ENCODE results near the gene RIC3.

Gene RIC3, protein sequence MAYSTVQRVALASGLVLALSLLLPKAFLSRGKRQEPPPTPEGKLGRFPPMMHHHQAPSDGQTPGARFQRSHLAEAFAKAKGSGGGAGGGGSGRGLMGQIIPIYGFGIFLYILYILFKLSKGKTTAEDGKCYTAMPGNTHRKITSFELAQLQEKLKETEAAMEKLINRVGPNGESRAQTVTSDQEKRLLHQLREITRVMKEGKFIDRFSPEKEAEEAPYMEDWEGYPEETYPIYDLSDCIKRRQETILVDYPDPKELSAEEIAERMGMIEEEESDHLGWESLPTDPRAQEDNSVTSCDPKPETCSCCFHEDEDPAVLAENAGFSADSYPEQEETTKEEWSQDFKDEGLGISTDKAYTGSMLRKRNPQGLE

DNA sequence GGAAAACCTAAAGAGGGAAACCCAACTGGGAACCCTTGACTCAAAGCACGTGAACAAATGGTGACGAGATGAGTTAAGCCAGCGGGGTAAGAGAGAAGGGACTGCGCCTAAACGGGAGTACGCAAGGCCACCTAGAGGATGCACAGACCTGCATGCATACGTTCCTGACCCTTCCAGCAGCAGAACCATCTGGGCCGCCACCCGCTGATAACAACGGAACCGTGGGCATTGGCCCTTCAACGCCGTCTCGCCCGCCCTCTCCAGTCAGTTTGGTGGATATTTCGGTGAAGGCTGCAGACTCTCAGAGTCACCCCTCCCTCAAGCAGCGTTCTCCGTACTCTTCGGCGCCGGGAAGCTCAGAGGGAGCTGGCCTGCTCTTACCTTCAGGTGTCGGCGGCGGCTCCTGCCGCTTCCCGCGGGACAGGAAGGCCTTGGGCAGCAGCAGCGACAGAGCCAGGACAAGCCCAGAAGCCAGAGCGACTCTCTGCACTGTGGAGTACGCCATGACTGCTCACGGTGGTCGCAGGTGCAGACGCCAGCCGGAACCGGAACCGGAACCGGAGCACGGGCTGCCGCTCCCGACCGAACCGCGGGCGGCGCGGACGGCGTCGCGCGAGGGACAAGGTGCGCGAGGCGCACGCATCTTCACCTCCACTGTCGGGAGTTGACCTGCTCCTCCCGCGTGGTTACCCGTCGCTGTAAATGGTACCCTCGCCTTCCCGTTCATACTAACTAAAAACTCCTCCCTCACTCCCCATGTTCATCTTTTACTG lies at the start of gene RIC3:
Gene RIC3 (minus strand): TSS at position 541 of the 773 bp plus-strand sequence. CDS start 36 bp downstream, at position 505.
- ChIA-PET POLR2A (no interaction called here), CTCF (no interaction called here)
- no peak for DNase-seq (ENCODE audit: low read depth, low spot score)
- TF ChIP-seq, protein P1, sequence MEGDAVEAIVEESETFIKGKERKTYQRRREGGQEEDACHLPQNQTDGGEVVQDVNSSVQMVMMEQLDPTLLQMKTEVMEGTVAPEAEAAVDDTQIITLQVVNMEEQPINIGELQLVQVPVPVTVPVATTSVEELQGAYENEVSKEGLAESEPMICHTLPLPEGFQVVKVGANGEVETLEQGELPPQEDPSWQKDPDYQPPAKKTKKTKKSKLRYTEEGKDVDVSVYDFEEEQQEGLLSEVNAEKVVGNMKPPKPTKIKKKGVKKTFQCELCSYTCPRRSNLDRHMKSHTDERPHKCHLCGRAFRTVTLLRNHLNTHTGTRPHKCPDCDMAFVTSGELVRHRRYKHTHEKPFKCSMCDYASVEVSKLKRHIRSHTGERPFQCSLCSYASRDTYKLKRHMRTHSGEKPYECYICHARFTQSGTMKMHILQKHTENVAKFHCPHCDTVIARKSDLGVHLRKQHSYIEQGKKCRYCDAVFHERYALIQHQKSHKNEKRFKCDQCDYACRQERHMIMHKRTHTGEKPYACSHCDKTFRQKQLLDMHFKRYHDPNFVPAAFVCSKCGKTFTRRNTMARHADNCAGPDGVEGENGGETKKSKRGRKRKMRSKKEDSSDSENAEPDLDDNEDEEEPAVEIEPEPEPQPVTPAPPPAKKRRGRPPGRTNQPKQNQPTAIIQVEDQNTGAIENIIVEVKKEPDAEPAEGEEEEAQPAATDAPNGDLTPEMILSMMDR (IDR thresholded peaks at IDR 0.05; ENCODE audit: insufficient read depth, low read length, missing control alignments): no peak
- no peak within 1 kb of the TSS for H3K4me3 ChIP-seq (ENCODE audit: low read depth, low read length)

DNA sequence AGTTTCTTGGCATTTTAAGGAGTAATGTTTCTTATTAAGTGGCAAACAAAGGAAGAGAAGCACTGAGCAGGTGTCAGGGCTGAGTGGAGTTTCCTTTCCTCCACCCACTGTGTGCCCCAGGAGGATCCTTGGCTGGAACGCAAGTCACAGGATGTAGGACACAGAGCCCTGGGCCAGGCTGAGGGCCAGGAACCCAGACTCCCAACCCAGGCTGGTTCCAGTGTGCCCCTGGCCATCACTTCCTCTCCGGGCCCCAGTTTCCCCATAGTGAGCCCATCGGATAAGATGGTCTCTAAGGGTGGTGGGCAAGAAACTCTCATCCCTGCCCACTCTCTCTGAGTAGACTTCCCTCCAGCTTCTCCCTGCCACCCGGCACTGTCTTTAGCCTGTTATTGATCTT lies 49.6 kb upstream of the RIC3 start:
- ChIA-PET POLR2A (no interaction called here), CTCF (interaction anchor here (1.2 to 10.1 kb wide), 7 partner anchors 13 to 741 kb away, joined by 3 to 151 read pairs (median 6); partner anchors contain the start of gene LMO1)
- no peak for DNase-seq (ENCODE audit: low read depth, low spot score)
- TF ChIP-seq, protein P1 (IDR thresholded peaks at IDR 0.05; ENCODE audit: insufficient read depth, low read length, missing control alignments): no peak
- H3K4me3 ChIP-seq (ENCODE audit: low read depth, low read length): no peak overlapping the region

GRCh38 chr11:8217926-8218325 lies 49.1 kb upstream of the RIC3 start:
- H3K4me3 ChIP-seq (ENCODE audit: low read depth, low read length): no peak overlapping the region
- POLR2A ChIA-PET: no interaction called here
- DNase-seq (ENCODE audit: low read depth, low spot score): no peak
- CTCF ChIA-PET: interaction anchor here (1.2 to 10.1 kb wide), 5 partner anchors 13 to 349 kb away, joined by 3 to 151 read pairs (median 42); partner anchors contain the start of gene LMO1
- TF ChIP-seq, protein P1 (IDR thresholded peaks at IDR 0.05; ENCODE audit: insufficient read depth, low read length, missing control alignments): no peak

DNA sequence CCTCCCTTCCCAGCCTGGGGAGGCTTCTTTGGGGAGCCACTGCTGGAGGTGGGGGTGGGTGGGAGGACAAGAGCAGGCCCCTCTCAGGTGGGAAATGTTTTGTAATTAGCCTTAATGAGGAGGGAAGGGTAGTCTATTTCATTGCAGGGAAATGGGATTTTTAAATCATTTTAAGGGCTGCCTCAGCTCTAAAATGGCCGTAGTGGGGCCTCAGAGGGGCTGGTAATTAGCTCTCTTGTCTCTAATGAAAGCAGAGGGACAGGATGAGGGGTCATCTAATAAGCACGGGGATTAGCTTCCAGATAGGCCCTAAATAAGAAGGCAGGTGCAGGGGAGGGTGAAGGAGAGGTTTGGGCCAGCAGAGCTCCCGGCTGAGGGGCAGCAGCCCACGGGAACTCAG lies 48.3 kb upstream of the RIC3 start:
- ChIA-PET CTCF (interaction anchor here (0.7 to 10.1 kb wide), 4 partner anchors 13 to 349 kb away, joined by 3 to 151 read pairs (median 3); no protein-coding TSS in a partner anchor), POLR2A (no interaction called here)
- no peak for DNase-seq (ENCODE audit: low read depth, low spot score)
- TF ChIP-seq, protein P1 (IDR thresholded peaks at IDR 0.05; ENCODE audit: insufficient read depth, low read length, missing control alignments): no peak
- no peak overlapping the region for H3K4me3 ChIP-seq (ENCODE audit: low read depth, low read length)

DNA sequence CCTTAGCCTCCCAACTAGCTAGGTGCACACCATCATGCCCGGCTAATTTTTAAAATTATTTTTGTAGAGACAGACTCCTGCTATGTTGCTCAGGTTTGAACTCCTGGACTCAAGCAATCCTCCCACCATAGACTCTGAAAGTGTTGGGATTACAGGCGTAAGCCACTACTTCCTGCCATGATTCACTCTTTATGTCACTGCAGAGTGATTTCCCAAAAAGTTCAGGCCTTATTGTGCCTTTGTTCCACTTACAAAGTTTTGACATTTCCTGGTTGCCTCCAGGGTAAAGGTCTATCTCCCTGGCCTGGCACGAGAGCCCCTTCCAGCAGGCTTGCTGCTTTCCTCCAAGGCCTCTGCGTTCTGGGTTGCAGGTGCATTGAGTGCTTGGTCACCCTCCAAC lies 44.6 kb upstream of the RIC3 start:
- TF ChIP-seq, protein P1 (IDR thresholded peaks at IDR 0.05; ENCODE audit: insufficient read depth, low read length, missing control alignments): no peak
- H3K4me3 ChIP-seq (ENCODE audit: low read depth, low read length): no peak overlapping the region
- DNase-seq (ENCODE audit: low read depth, low spot score): no peak
- CTCF ChIA-PET: interaction anchor here (1.8 kb wide), 1 partner anchor 10 kb away, joined by 4 read pairs; no protein-coding TSS in a partner anchor
- POLR2A ChIA-PET: no interaction called here
